ENCODE results near the gene FAHD2A.
"Not testable (repeated sequence)": the region's sequence is repeated elsewhere in the genome, so short reads cannot be mapped to it uniquely, and the experiment has no call there.

- TF ChIP-seq, protein P1, sequence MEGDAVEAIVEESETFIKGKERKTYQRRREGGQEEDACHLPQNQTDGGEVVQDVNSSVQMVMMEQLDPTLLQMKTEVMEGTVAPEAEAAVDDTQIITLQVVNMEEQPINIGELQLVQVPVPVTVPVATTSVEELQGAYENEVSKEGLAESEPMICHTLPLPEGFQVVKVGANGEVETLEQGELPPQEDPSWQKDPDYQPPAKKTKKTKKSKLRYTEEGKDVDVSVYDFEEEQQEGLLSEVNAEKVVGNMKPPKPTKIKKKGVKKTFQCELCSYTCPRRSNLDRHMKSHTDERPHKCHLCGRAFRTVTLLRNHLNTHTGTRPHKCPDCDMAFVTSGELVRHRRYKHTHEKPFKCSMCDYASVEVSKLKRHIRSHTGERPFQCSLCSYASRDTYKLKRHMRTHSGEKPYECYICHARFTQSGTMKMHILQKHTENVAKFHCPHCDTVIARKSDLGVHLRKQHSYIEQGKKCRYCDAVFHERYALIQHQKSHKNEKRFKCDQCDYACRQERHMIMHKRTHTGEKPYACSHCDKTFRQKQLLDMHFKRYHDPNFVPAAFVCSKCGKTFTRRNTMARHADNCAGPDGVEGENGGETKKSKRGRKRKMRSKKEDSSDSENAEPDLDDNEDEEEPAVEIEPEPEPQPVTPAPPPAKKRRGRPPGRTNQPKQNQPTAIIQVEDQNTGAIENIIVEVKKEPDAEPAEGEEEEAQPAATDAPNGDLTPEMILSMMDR (IDR thresholded peaks at IDR 0.05) = not testable (repeated sequence)
- not testable (repeated sequence) for TF ChIP-seq POLR2A (IDR thresholded peaks at IDR 0.05)
Measured at GRCh38 chr2:95435162-95435871, 32.8 kb downstream of the FAHD2A start.
